ENCODE results near the gene DTWD2. TPM values are rescaled to one million over a fixed set of nuclear protein-coding genes. Genes with fewer than 3 reads are reported as not detected.

DTWD2 gene
- total RNA-seq, 2 experiments from 2014 or later = 5.4 to 6.7 TPM

- CTCF ChIA-PET = interaction anchor here (0.6 to 1.9 kb wide), 3 partner anchors 10 to 412 kb away, joined by 3 to 21 read pairs (median 5); no protein-coding TSS in a partner anchor
- H3K27me3 Mint-ChIP-seq = no peaks in the 10 kb centered on the region
Measured at GRCh38 chr5:119022773-119023172, 34.4 kb upstream of the DTWD2 start.

GRCh38 chr5:119022017-119022745 is 33.8 kb upstream of the DTWD2 start:
- intact Hi-C loops (cut with micrococcal nuclease) = loop anchor here (5.0 kb wide), 1 partner anchor 390 kb away; no protein-coding TSS in a partner anchor
- ChIA-PET POLR2A (interaction anchor here (0.7 kb wide), 1 partner anchor 389 kb away, joined by 3 read pairs; no protein-coding TSS in a partner anchor), CTCF (interaction anchor here (0.6 to 1.9 kb wide), 13 partner anchors 9 to 412 kb away, joined by 3 to 21 read pairs (median 3); partner anchors contain the start of gene DMXL1)
- ATAC-seq (peak; percentile 72), DNase-seq (no peak)
- H3K36me3 Mint-ChIP-seq (ENCODE audit: low read depth) = no peaks in the 10 kb centered on the region
- no peaks in the 10 kb centered on the region for H3K27me3 Mint-ChIP-seq
- no peak overlapping the region for H3K4me3 Mint-ChIP-seq
- peaks cover 2% of the 10 kb centered on the region for H3K9me3 Mint-ChIP-seq
- H3K27ac Mint-ChIP-seq = no peak overlapping the region
- peaks cover 8% of the 10 kb centered on the region for H3K4me1 Mint-ChIP-seq (ENCODE audit: low read depth)
- peak; percentile 56 for TF ChIP-seq CTCF (IDR thresholded peaks at IDR 0.05)

More at GRCh38 chr5:119022773-119023172, 34.4 kb upstream of the DTWD2 start:
- POLR2A ChIA-PET = no interaction called here
- H3K36me3 Mint-ChIP-seq (ENCODE audit: low read depth) = no peaks in the 10 kb centered on the region
- DNase-seq (no peak), ATAC-seq (peak; percentile 61)
- H3K27ac Mint-ChIP-seq = no peak overlapping the region
- TF ChIP-seq CTCF (IDR thresholded peaks at IDR 0.05) = no peak
- peaks cover 2% of the 10 kb centered on the region for H3K9me3 Mint-ChIP-seq
- H3K4me1 Mint-ChIP-seq (ENCODE audit: low read depth) = peaks cover 8% of the 10 kb centered on the region
- intact Hi-C loops (cut with micrococcal nuclease) = loop anchor here (5.0 kb wide), 1 partner anchor 390 kb away; no protein-coding TSS in a partner anchor
- no peak overlapping the region for H3K4me3 Mint-ChIP-seq

GRCh38 chr5:119021149-119021732 is 32.9 kb upstream of the DTWD2 start:
- Mint-ChIP-seq H3K27ac (no peak overlapping the region), H3K4me3 (no peak overlapping the region), H3K4me1 (ENCODE audit: low read depth) (peaks cover 8% of the 10 kb centered on the region), H3K27me3 (no peaks in the 10 kb centered on the region), H3K9me3 (peaks cover 2% of the 10 kb centered on the region), H3K36me3 (ENCODE audit: low read depth) (no peaks in the 10 kb centered on the region)
- ATAC-seq (no peak), DNase-seq (no peak)
- POLR2A ChIA-PET = interaction anchor here (0.7 kb wide), 1 partner anchor 390 kb away, joined by 3 read pairs; no protein-coding TSS in a partner anchor
- intact Hi-C loops (cut with micrococcal nuclease) = loop anchor here (5.0 kb wide), 1 partner anchor 391 kb away; no protein-coding TSS in a partner anchor
- no peak for TF ChIP-seq CTCF (IDR thresholded peaks at IDR 0.05)
- CTCF ChIA-PET = interaction anchor here (0.7 to 1.9 kb wide), 13 partner anchors 10 to 413 kb away, joined by 3 to 21 read pairs (median 3); partner anchors contain the start of gene DMXL1

- no peaks in the 10 kb centered on the region for H3K27me3 Mint-ChIP-seq
- no peak overlapping the region for H3K4me3 Mint-ChIP-seq
- ATAC-seq = no peak
- intact Hi-C loops (cut with micrococcal nuclease) = loop anchor here (5.0 kb wide), 1 partner anchor 392 kb away; no protein-coding TSS in a partner anchor
- no peaks in the 10 kb centered on the region for H3K36me3 Mint-ChIP-seq (ENCODE audit: low read depth)
- DNase-seq = no peak
- POLR2A ChIA-PET = no interaction called here
- CTCF ChIA-PET = interaction anchor here (1.1 to 1.6 kb wide), 2 partner anchors 32 to 392 kb away, joined by 5 to 9 read pairs; partner anchors contain the start of gene DTWD2
- H3K27ac Mint-ChIP-seq = no peak overlapping the region
- TF ChIP-seq CTCF (IDR thresholded peaks at IDR 0.05) = no peak
- H3K4me1 Mint-ChIP-seq (ENCODE audit: low read depth) = peaks cover 8% of the 10 kb centered on the region
- H3K9me3 Mint-ChIP-seq = no peaks in the 10 kb centered on the region
Measured at GRCh38 chr5:119019949-119020348, 31.6 kb upstream of the DTWD2 start.
